Inflammatory macrophage treated with lipopolysaccharide for 4 hours (primary cell): ENCODE results near the gene MUSK.
"Not testable (repeated sequence)": the region's sequence is repeated elsewhere in the genome, so short reads cannot be mapped to it uniquely, and the experiment has no call there.

Experiments used
- DNase-seq: peaks from one replicate; pipeline ENCODE4 v3.0.0-alpha.2; 2020

Gene MUSK

DNA sequence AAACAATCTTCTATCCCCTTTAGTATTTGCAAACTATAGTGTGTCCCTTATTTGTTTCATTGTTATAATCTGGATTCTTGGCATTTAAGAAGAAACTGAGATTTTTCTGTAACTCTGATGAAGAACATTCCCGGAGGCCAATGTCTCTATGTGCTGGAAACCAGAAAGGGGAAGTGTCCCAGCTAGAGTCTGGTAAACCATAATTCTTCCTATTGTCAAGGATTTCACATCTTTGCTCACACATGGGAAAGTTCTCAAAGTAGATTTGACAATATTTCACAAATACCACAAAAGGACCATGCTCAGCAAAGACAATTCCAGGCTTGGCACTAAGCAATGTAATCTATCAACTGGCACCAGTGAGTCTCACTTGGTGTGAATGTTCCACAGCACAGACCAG is 146.8 kb downstream of the MUSK start:
- peak; percentile 28 for DNase-seq

DNA sequence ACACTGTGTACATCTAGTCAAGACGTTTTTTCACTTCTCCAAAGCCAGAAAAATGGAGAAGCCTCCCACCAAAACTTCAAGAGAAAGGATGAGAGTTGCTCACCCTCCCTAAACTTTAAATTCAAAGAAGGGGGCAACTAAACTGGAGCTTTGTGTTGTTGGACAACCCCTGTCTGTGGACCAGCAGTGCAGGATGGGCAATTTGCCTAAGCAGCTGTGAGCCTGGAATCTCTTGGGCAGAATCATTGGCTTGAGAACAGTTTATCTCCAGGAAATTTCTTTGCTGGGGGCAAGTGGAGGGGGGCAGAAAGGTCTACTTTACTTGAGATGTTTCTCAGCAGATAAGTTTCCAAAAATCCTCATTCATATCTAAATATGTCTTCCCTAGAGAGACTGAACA is 151.8 kb downstream of the MUSK start:
- peak; percentile 23 for DNase-seq

DNA sequence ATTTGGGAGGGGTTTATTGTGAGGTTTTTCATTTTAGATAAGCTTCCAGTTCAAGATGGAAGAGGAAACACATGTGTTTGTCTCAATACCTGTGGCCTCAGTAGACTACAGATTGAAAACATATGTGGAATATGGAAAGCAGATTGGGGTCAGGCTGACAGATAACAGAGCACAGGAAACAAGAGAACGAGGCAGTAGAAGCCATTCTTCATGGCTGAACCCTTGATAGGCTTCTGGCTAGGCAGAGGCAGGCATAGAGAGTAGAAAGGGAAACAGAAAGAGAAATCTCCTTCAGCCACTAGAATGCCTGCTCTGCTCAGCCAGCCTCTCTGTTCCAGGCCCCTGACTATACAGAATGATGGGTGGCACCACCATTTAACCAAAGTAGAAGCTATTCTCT is 152.5 kb downstream of the MUSK start:
- peak; percentile 19 for DNase-seq

DNA sequence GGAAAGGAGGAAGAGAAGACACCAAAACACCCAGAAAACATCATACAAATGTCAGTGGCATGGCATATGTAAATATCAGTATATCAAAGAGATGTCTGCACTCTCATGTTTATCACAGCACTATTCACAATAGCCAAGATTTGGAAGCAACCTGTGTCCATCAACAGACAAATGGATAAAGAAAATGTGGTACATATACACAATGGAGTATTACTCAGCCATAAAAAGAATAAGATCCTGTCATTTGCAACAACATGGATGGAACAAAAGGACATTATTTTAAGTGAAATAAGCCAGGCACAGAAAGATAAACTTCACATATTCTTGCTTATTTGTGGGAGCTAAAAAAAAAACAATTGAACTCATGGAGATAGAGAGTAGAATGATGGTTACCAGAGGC is 156.5 kb downstream of the MUSK start:
- not testable (repeated sequence) for DNase-seq

DNA sequence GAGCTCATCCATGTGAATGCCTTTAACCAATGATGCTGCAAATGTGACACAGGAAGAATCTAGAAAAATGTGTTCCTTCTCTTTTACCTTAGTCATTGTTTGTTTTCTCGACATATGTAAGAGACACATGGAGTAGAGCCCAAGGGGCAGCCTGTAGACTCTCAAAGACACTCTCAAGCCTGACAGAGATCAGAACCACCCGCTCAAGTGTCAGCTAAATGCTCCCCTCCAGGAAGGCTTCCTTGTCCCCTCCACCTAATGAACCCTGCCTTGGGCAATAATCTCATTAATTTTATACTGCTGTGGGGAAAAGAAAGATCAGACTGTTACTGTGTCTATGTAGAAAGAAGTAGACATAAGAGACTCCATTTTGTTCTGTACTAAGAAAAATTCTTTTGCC is 157.4 kb downstream of the MUSK start:
- DNase-seq, result no peak

DNA sequence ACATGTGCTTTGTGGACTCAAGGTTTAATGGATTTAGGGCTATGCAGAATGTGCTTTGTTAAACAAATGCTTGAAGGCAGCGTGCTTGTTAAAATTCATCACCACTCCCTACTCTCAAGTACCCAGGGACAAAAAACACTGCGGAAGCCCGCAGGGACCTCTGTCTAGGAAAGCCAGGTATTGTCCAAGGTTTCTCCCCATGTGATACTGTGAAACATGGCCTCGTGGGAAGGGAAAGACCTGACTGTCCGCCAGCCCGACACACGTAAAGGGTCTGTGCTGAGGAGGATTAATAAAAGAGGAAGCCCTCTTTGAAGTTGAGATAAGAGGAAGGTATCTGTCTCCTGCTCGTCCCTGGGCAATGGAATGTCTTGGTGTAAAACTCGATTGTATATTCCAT is 157.8 kb downstream of the MUSK start:
- DNase-seq, result not testable (repeated sequence)

DNA sequence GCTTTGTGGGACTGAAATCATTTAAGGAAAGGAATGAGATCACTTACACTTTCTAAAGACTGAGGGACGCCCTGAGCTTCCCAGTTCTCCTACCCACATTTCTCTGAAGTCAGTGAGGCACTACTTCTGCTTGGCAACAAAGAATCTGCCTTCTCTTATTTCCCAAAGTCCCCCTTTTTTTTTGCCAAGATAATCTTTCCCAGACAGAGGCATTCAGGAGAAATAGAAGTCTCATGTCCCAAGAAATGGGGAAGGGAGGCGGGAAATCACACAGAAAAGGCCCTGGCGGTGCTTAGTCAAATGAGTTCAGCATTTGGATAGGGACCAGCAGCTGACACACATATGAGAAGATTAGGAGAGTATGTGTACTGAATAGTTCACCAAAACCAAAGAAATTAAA is 159.7 kb downstream of the MUSK start:
- DNase-seq, result no peak

DNA sequence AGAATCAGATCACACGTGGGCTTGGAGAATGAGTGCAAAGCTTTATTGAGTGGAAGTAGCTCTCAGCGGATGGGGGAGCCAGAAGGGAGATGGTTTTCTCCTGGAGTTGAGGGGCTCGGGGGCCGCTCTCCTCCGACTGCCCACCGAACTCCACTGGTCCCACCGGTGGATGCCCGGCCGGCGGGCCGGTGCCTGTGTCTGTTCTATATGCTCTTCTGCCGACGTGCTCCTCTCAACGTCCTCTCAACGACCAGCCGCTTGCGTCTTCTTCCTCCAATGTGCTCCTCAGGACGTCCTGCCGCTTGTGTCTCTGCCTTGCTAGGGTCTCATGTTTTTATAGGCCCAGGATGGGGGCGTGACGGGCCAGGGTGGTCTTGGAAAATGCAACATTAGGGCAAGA is 161.9 kb downstream of the MUSK start:
- no peak for DNase-seq

DNA sequence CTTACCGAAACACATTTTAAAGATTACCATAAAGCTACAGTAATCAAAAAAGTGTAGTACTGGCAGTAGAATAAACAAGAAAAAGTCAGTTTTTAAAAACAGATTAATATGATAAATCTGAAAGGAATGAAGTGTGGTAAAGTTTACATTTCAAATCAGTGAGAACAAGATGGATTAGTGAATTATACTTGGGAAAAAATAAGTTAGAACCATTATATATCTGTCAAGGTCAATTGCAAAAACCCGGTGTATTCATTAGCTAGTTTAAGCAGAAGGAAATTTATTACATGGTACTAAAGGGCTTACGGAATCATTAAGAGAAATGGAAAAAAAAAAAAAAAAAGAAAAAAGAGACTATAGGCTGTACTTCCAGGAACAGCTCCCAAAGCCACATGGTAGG is 164.3 kb downstream of the MUSK start:
- DNase-seq, result no peak

DNA sequence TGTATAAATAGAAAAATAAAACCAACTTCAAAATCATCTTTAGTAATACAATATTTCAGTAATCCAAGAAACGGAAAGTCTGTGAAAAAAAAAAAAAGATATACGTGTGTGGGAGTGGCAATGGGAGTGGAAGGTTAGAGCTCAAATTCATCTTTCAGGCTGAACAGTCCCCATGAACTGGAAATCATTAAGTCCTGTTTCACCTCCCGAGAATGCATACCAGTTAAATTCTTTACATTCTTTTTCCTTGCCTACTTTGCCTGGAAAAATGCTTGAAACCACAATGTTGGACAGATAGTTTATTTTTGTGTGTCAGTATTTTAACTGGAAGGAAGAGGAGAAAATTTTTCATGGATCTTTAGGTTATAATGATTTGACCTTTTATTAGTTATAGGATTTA is 166.8 kb downstream of the MUSK start:
- no peak for DNase-seq

DNA sequence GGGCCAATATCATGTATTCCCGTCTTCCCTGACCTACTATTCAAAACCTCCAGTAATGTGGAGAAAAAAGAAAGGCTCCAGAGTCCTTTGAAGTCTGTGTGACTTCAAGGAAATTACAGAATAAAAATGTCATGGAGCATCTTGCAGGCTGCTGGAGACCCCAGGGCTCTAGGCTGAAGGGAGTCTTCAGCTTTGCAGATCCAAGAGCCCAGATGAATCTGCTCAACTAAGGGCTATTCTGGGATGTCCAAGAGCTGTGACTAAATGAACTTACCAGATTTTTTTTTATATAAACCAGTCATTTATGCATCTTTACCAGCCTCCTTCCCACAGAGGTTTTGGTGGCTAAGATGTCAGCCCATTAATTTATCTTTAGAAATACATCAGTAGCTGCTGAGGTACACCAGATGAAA is 167.3 kb downstream of the MUSK start:
- DNase-seq, result no peak

DNA sequence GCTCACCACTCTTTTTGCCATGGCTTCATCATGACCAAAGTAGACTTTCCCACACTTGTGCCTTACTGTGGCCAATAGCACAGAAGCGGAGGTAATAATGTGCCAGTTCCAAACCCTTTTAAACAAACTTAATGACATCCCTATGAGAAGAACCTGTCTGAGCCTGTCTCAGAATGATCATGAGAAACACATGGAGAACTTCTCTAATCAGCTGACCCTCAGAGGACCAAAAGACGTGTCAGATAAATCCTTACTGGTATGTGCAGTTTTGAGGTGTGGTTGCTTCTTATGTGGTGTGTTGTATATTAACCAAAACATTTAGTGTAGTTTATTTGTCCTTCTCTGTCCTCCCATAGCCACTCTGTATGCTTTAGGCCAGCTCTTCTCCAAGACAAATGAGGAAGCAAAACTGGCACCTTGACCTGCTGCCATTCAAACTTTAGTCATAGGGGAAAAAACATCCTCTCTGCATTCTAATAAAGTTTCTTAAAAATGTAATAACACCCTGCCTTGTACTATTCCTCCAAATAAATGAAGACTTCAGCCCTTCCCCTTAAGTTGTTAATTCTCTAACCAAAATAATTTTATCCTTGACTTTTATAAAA is 168.9 kb downstream of the MUSK start:
- DNase-seq, result no peak

DNA sequence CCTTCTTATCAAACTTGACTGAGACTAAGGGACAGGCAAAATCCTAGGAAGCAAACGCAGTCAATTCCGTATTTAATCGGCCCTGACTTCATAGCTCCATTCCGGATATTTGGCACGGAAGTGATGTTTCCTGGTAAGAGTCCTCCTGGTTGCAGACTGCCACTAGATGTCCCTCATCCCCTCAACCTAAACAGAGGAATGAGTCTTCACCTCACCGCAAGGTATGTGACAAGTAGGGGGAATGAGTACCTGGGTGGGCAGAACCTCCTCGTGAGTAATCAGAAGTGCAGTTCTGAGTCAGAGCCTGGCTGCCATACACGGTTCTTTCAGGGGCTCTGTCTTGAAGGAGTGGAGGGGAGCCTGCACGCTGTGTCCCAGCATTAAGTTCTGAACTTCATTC is 173.6 kb downstream of the MUSK start:
- DNase-seq, result no peak

DNA sequence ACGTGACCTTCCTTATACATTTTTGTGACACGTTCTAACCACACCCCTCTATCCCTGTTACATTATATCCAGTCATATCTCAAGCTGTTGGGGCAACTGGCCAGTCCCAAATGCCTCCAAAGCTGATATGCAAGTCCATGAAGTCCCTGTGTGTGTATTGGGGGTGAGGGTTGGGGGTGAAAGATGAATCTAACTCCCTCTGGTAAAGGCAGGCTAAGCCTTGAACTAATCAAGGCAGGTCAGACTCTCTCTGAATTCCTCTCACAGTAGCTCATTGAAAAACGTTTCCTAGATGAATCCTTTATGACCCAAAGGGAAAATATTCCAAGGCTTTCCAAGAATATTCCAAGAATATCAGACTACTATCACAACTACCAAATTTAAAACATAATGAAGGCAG is 174.4 kb downstream of the MUSK start:
- no peak for DNase-seq

DNA sequence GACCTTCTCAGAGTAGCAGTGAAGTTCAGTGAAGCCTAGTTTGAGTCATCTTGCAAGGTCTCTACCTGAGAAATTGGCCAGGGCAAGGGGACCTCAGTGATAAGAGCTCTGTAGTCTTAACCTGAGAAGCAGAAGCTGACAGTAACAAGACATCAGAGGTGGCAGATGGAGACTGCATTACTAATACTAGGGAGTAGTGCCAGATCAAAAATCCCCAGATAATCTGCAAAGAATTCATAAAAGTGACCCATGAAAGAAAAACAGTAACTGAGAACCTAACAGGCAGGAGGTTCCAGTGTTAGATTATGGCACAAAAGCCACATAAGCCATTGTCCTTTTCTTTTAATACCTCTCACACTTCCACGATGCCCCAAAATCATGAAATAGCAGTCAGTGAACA is 175.5 kb downstream of the MUSK start:
- DNase-seq, result no peak

DNA sequence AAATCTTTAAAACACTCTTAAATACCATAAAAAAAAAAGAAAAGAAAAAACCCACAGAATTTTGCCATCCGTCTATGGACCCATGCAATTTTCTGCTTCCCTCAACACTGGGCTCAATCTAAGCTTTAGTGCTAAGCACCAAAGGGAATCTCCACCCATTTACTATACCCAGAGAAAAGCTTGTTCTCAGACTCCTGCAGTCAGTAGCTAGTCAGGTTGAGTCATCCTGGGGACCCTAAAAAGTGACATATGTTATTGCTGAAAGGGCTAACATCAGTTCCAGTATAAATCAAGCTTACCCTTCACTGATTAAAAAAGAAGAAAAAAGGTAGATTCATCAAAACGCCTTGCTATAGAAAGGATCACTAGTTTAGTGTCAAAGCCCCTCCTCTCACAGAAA is 177.6 kb downstream of the MUSK start:
- no peak for DNase-seq

DNA sequence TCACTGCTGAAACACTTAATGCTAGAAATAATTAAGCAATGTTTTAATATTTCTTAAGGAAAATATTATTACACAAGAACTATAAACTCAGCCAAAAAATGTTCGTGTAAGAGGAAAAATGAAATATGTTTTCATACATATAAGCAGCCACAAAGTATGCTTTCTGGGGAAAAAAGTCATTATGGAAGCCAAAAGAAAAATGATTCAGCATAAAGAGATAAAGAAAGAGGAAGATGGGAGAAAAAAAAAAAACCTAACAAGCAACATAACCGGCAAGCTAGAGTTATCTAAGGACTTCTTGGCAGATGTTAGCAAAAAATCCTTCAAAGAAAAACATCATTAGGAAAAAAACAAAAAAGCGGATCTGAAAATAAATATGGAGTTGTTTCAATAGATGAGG is 179.1 kb downstream of the MUSK start:
- peak; percentile 15 for DNase-seq

DNA sequence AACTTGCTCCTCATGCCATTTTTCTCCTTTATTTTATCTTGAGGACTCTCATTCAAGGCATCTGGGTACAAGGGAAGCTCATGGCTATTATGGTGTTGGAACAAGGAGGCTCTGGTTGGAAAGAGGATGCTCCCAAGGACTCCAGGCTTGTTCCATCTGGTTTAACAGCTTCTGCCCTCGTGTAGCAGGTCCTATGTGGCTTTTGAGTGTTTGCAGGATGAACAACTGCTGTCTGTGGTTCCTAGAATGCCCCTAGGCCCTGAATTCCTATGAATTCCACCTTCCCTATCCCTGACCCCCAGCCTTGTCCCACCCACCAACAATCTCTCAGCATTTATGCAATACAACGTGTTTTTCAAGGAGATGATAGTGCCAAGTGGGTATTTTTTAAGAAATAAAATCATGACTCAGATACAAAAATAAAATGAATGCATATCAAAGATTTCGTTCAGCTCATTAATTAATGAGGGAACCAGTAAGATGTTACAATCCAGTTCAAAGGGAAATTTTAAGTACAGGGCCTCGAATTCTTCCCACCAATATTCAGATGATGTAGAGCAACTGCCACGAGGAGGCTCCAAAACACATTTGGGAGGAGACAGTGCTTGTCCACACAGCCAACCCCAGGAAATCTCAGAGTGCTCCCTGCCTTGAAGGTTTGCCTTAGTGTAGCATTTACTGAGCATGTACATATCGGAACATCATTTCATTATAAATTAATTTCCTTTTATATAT is 182.0 kb downstream of the MUSK start:
- no peak for DNase-seq
